Testis (tissue), 2 donors: ENCODE measurements around the gene MAGEA10.

Experiments used
- POLR2A ChIP-seq: fragments of 450-650 bp; IDR thresholded peaks from one replicate; pipeline ENCODE4 v1.6.1; 2017; ENCODE audit warnings: antibody characterized with exemption, mild to moderate bottlenecking, moderate library complexity
- TF ChIP-seq, protein P1 (sequence below), 3 experiments: fragments of 450-650 bp in 2 of 3; fragments of 200-600 bp in 1 of 3; sonication (generic) in 1 of 3; IDR thresholded peaks; one replicate each; pipeline ENCODE4 v1.5.1; 2016 to 2019; ENCODE audit warnings: antibody characterized with exemption in 3 of 3, mild to moderate bottlenecking in 2 of 3, moderate library complexity in 1 of 3

GRCh38 chrX:152117305-152117704 lies 21.1 kb downstream of the MAGEA10 start:
- no peak for TF ChIP-seq POLR2A
- TF ChIP-seq, protein P1, sequence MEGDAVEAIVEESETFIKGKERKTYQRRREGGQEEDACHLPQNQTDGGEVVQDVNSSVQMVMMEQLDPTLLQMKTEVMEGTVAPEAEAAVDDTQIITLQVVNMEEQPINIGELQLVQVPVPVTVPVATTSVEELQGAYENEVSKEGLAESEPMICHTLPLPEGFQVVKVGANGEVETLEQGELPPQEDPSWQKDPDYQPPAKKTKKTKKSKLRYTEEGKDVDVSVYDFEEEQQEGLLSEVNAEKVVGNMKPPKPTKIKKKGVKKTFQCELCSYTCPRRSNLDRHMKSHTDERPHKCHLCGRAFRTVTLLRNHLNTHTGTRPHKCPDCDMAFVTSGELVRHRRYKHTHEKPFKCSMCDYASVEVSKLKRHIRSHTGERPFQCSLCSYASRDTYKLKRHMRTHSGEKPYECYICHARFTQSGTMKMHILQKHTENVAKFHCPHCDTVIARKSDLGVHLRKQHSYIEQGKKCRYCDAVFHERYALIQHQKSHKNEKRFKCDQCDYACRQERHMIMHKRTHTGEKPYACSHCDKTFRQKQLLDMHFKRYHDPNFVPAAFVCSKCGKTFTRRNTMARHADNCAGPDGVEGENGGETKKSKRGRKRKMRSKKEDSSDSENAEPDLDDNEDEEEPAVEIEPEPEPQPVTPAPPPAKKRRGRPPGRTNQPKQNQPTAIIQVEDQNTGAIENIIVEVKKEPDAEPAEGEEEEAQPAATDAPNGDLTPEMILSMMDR (IDR thresholded peaks at IDR 0.05), result no peak
